Osteocyte (in vitro differentiated cells): ENCODE data around the gene FAM217A. TPM values are rescaled to one million over a fixed set of nuclear protein-coding genes. Genes with fewer than 3 reads are reported as not detected.

Experiments
- DNase-seq: peaks from one replicate; pipeline ENCODE4 v3.0.0; 2021; ENCODE audit warnings: mixed read lengths; ENCODE audit not compliant: unreplicated experiment; ENCODE audit errors: extremely low spot score
- H3K27ac Mint-ChIP-seq: one replicate; pipeline ENCODE4 v1.8.0; 2021; ENCODE audit warnings: mild to moderate bottlenecking, mixed read lengths; ENCODE audit not compliant: unreplicated experiment
- H3K27me3 Mint-ChIP-seq: one replicate; pipeline ENCODE4 v1.8.0; 2021; ENCODE audit warnings: mixed read lengths; ENCODE audit not compliant: unreplicated experiment
- H3K36me3 Mint-ChIP-seq: one replicate; pipeline ENCODE4 v1.8.0; 2021; ENCODE audit warnings: mixed read lengths; ENCODE audit not compliant: unreplicated experiment
- H3K4me1 Mint-ChIP-seq: one replicate; pipeline ENCODE4 v1.8.0; 2021; ENCODE audit warnings: mixed read lengths; ENCODE audit not compliant: unreplicated experiment
- H3K4me3 Mint-ChIP-seq: one replicate; pipeline ENCODE4 v1.8.0; 2021; ENCODE audit warnings: mild to moderate bottlenecking, moderate library complexity, mixed read lengths; ENCODE audit not compliant: unreplicated experiment
- H3K9me3 Mint-ChIP-seq: one replicate; pipeline ENCODE4 v1.8.0; 2021; ENCODE audit warnings: mixed read lengths; ENCODE audit not compliant: unreplicated experiment
- long read RNA-seq: library from polyadenylated mRNA; unstranded; transcript quantifications from one replicate; pipeline ENCODE4 v2.0.0, GENCODE V29; 2021
- total RNA-seq: library from RNA; stranded (reverse); gene quantifications from 2 replicates; pipeline ENCODE4 v1.2.1, GENCODE V29; 2021
- TF ChIP-seq, protein P1 (sequence below): fragments of 200-600 bp; sonication (generic); IDR thresholded peaks from 2 replicates; pipeline ENCODE4 v1.5.0; 2021; ENCODE audit warnings: antibody characterized with exemption, mild to moderate bottlenecking, moderate library complexity

Gene FAM217A, protein sequence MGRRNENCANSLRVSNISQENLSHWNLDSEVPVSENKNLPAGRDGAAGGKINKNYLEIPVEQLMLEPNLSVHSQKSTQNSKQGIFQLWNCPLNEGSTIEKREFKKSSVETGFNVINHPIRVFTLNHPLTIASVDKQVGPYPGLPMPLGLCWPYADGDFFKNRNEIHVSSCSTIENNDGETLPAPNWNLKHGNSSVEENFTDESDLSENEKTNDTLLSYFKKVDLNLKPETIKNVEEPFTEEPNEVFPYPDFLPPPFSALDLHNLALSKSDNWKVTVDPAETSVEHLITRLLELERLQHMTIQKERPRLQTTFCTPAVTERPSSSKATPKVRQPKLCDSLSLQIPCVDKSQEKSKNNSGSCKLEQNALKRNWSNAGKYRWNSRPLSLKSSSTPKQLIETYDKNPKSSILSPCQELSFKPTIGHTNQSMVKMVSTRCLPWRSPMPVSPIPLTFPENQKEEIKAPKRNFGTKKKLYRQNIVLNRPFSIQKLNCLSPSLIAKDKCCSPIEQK
- total RNA-seq = not detected in 2 replicates
- long read RNA-seq, partial matches to known transcripts = 0 of 1 reads
- long read RNA-seq, other reads (novel, unspliced or antisense) = 1 of 1 reads

DNA sequence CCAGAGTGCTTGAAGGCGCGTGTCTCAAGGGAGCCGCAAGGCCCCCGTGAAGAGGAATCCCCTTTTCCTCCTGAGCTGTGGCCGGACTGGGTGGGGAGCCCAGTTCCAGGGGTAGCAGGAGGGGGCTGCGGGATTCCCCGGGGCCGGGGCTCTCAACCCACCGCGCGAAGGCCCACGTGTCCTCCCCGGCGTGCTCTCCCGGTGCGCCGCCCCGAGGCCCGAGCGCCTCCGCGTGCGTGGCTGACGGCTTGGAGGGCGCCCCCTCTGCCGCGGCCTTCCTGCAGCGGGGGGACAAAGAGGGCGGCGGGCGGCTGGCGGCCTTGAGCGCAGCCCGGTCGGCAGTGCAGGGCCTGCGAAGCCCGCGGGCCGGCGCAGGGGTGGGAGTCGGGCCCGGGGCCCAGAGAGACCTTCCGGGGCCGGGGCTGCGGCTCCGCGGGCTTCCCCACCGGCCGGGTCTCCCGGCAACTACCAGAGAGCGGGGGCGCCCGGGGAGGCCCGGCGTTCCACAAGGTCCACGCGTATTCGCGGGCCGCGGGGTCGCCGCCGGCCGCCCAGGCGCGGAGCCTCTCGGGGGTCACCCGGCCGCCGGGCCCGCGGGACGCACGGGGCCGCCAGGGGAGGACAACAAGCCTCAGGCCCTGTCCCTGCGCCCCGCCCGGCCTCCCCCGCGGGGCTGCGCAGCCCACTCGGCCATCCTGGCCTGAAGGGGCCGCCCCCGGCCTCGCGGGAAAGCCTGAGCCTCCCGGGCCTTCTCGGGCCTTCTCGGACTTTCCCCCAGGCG is at the start of gene FAM217A:
FAM217A (minus strand) TSS at position 447 of the 781 bp plus-strand sequence. CDS start 1,723 bp downstream, outside the sequence.
- Mint-ChIP-seq H3K27me3 (no peaks in the 10 kb centered on the region), H3K36me3 (no peaks in the 10 kb centered on the region), H3K27ac (no peak within 1 kb of the TSS), H3K4me1 (peaks cover 2% of the 10 kb centered on the region), H3K9me3 (no peaks in the 10 kb centered on the region), H3K4me3 (no peak within 1 kb of the TSS)
- TF ChIP-seq, protein P1, sequence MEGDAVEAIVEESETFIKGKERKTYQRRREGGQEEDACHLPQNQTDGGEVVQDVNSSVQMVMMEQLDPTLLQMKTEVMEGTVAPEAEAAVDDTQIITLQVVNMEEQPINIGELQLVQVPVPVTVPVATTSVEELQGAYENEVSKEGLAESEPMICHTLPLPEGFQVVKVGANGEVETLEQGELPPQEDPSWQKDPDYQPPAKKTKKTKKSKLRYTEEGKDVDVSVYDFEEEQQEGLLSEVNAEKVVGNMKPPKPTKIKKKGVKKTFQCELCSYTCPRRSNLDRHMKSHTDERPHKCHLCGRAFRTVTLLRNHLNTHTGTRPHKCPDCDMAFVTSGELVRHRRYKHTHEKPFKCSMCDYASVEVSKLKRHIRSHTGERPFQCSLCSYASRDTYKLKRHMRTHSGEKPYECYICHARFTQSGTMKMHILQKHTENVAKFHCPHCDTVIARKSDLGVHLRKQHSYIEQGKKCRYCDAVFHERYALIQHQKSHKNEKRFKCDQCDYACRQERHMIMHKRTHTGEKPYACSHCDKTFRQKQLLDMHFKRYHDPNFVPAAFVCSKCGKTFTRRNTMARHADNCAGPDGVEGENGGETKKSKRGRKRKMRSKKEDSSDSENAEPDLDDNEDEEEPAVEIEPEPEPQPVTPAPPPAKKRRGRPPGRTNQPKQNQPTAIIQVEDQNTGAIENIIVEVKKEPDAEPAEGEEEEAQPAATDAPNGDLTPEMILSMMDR = no peak
- DNase-seq = no peak

- Mint-ChIP-seq H3K4me1 (peaks cover 16% of the 10 kb centered on the region), H3K4me3 (no peak overlapping the region), H3K36me3 (peaks cover 61% of the 10 kb centered on the region), H3K27ac (no peak overlapping the region), H3K27me3 (no peaks in the 10 kb centered on the region), H3K9me3 (no peaks in the 10 kb centered on the region)
- TF ChIP-seq, protein P1 = no peak
- no peak for DNase-seq
These were observed 49.1 kb upstream of the FAM217A start for GRCh38 chr6:4128072-4128471.

DNA sequence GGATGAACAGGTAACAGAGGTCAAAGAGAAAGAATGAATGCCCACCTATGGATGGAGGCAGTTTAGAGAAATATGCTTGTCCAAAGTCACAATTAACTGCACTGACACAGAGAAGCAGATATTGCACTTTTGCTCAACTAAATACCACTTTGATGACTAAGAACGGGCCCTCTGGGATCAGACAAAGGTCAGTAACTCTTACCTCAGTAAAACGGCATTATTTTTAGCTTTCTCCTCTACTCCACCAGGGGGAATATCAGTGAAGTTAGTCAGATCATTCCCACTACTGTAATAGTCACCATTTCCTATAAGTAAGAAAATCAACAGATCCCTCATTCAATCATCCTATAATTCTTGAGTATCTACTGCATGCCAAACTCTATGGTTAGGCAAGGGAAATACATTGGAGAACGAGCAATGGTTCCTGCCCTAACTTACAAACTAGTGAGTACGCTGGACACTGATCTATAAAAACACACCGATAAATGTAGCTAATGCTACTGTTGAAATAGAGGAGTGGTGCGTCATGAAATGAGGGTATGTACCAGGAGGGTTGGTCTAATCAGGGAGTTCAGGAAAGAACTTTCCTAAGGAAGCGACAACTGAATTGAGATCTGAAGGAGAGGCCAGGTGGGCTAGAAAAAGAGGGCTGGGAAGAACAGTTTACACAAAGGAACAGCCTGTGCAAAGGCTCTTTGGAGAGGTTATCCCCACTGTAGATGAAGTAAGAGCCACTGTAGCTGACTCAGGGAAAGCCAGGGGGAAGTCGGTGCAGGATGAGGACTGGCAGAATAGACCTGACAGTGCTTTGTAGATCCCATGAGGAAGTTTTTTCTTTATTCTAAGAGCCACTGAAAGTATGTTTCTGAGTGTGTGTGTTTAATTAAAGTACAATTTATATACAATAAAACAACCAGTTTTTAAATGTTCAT is 47.3 kb upstream of the FAM217A start:
- H3K36me3 Mint-ChIP-seq = peaks cover 54% of the 10 kb centered on the region
- H3K27me3 Mint-ChIP-seq = no peaks in the 10 kb centered on the region
- H3K27ac Mint-ChIP-seq = no peak overlapping the region
- TF ChIP-seq, protein P1 = peak; percentile 32
- H3K4me3 Mint-ChIP-seq = no peak overlapping the region
- DNase-seq = no peak
- H3K4me1 Mint-ChIP-seq = peaks cover 14% of the 10 kb centered on the region
- H3K9me3 Mint-ChIP-seq = peaks cover 3% of the 10 kb centered on the region

DNA sequence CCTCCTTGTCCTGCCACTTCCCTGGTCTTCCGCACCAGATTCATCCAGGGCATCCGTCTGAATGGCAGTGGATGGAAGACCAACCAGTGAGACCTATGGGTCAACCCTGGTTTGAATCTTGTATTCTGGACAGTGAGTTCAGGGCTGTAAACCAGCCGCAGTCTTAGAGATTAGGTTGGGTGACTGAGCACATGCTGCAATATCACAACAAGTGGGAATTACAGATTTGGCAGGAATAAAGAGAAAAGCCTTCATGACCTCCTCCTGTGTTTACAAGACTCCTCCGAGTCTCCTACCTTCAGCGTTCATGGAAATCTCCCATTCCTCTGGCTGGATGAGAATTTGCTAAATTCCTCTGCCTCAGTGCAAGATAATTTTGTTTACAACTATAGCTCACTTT is 46.6 kb upstream of the FAM217A start:
- peaks cover 57% of the 10 kb centered on the region for H3K36me3 Mint-ChIP-seq
- H3K4me3 Mint-ChIP-seq = no peak overlapping the region
- H3K27ac Mint-ChIP-seq = no peak overlapping the region
- TF ChIP-seq, protein P1 = no peak
- H3K4me1 Mint-ChIP-seq = peaks cover 14% of the 10 kb centered on the region
- peaks cover 6% of the 10 kb centered on the region for H3K9me3 Mint-ChIP-seq
- no peak for DNase-seq
- H3K27me3 Mint-ChIP-seq = no peaks in the 10 kb centered on the region
